ENCODE data around the gene VPS26C. TPM values are rescaled to one million over a fixed set of nuclear protein-coding genes. Genes with fewer than 3 reads are reported as not detected.

The VPS26C gene
- total and polyA plus RNA-seq, 10 of the 15 experiments (the other 5 are each of a cell fraction or from before 2014, with no cell fraction given) = 32.5 to 65.1 (median 48.0) TPM

DNA sequence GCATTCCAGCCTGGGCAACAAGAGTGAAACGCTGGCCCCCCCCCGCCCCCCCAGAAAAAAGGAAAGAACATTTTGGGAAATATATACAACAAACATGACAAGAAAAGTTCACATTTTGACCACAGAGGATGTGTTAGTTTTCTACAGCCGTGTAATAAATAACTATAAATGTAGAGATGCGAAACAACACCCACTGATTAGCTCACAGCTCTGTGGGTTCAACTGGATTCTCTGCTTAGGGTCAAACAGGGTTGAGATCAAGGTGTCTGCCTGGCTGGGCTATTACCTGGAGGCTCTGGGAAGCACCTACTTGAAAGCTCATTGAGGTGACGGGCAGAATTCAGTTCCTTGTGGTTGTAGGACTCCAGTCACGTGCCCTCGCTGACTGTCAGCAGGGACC is 11.1 kb upstream of the VPS26C start (continued):
- TF ChIP-seq, protein P1, sequence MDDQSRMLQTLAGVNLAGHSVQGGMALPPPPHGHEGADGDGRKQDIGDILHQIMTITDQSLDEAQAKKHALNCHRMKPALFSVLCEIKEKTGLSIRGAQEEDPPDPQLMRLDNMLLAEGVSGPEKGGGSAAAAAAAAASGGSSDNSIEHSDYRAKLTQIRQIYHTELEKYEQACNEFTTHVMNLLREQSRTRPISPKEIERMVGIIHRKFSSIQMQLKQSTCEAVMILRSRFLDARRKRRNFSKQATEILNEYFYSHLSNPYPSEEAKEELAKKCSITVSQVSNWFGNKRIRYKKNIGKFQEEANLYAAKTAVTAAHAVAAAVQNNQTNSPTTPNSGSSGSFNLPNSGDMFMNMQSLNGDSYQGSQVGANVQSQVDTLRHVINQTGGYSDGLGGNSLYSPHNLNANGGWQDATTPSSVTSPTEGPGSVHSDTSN (IDR thresholded peaks at IDR 0.05; ENCODE audit: insufficient replicate concordance, low read depth, low read length) = no peak
- TF ChIP-seq SMAD5 (IDR thresholded peaks at IDR 0.05; ENCODE audit: low read depth) = no peak

DNA sequence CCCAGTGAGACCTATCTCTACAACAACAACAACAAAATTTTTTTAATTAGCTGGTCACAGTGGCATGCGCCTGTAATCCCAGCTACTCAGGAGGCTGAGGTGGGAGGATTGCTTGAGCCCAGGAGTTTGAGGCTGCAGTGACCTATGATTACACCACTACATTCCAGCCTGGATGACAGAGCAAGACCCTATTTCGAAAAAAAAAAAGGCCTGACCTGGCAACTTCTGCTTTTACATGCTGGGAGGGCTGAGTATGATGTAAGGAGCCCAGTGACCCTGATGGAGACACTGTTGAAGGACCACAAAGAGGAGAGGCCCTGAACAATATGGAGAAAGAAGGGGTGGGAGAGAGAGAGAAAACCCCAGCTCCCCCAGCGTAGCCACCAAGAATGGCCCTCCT is 9.2 kb upstream of the VPS26C start:
- intact Hi-C loops (cut with micrococcal nuclease; ENCODE audit: unreplicated experiment) (no loop called here), in situ Hi-C loops (cut with MboI) (no loop called here)
- Histone ChIP-seq H3K4me1 (ENCODE audit: control insufficient read depth, insufficient read depth, low read length) (no peaks in the 10 kb centered on the region; the same call in 1 of the 2 replicates), H4K20me1 (ENCODE audit: control insufficient read depth, insufficient read depth) (no peaks in the 10 kb centered on the region), H3K36me3 (ENCODE audit: control insufficient read depth in 2 of 2, insufficient read depth in 2 of 2, low read length in 1 of 2) (no peaks in the 10 kb centered on the region), H3K27me3 (replicated peaks in 1 of 2; ENCODE audit: control insufficient read depth in 2 of 2, insufficient read depth in 2 of 2, low read length in 1 of 2) (no peaks in the 10 kb centered on the region), H3K9me3 (replicated peaks; ENCODE audit: control insufficient read depth, insufficient read depth, low read length) (no peaks in the 10 kb centered on the region; the same call in 2 of the 3 replicates), H3K4me3 (no peak overlapping the region), H3K27ac (ENCODE audit: control insufficient read depth, insufficient read depth) (no peak overlapping the region), H3K9ac (ENCODE audit: control insufficient read depth, insufficient read depth, low read length) (no peak overlapping the region), H2AFZ (ENCODE audit: control insufficient read depth, low read depth, low read length) (no peak overlapping the region), H3K79me2 (ENCODE audit: control insufficient read depth, insufficient read depth, low read length) (no peaks in the 10 kb centered on the region), H3K4me2 (ENCODE audit: control insufficient read depth, insufficient read depth) (no peak overlapping the region)
- ATAC-seq = no peak
- ChIA-PET RAD21 (ENCODE audit: unreplicated experiment) (no interaction called here), SMC1A (ENCODE audit: uncharacterized antibody, unreplicated experiment) (no interaction called here), CTCF (no interaction called here), POLR2A (no interaction called here)
- no peak for DNase-seq (ENCODE audit: low read depth, low spot score)
- no TSS peak for BruUV-seq (replicated peaks)
- FAIRE-seq = no peak
- WGBS (ENCODE audit: insufficient coverage, insufficient replicate concordance, low lambda C conversion rate, missing lambda C conversion rate) = 42% methylated on average over 3 of the region's 3 CpGs
- TF ChIP-seq KAT2A (conservative IDR thresholded peaks at IDR 0.05; ENCODE audit: control insufficient read depth, low read depth, low read length) (no peak), NFIC (IDR thresholded peaks at IDR 0.05; ENCODE audit: low read depth, low read length) (no peak), CBFB (IDR thresholded peaks at IDR 0.05; ENCODE audit: low read depth) (no peak), POLR2AphosphoS2 (IDR thresholded peaks at IDR 0.05; ENCODE audit: low read depth, low read length) (no peak), POLR2A (IDR thresholded peaks at IDR 0.05; ENCODE audit: low read depth, low read length) (no peak), EZH2 (IDR thresholded peaks at IDR 0.05; ENCODE audit: borderline replicate concordance, control insufficient read depth, low read depth, low read length) (no peak), SRF (IDR thresholded peaks at IDR 0.05; ENCODE audit: low read depth in 2 of 2, low read length in 2 of 2) (no peak), FOXM1 (IDR thresholded peaks at IDR 0.05; ENCODE audit: low read depth, low read length) (no peak), NFYB (IDR thresholded peaks at IDR 0.05; ENCODE audit: insufficient read depth, low read depth, low read length) (no peak), SUZ12 (IDR thresholded peaks at IDR 0.05; ENCODE audit: unreplicated experiment) (no peak), MYB (IDR thresholded peaks at IDR 0.05; ENCODE audit: borderline replicate concordance, low read depth, low read length) (no peak), LARP7 (IDR thresholded peaks at IDR 0.05) (no peak), PAX5 (IDR thresholded peaks at IDR 0.05; ENCODE audit: borderline replicate concordance, low read depth, low read length) (no peak), SPI1 (IDR thresholded peaks at IDR 0.05; ENCODE audit: borderline replicate concordance, insufficient read depth, low read depth, low read length) (no peak), NFXL1 (IDR thresholded peaks at IDR 0.05; ENCODE audit: borderline replicate concordance) (no peak), RELA (IDR thresholded peaks at IDR 0.05; ENCODE audit: borderline replicate concordance, partially characterized antibody) (no peak)
- TF ChIP-seq, protein P2, sequence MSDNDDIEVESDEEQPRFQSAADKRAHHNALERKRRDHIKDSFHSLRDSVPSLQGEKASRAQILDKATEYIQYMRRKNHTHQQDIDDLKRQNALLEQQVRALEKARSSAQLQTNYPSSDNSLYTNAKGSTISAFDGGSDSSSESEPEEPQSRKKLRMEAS (IDR thresholded peaks at IDR 0.05; ENCODE audit: low read depth, low read length) = no peak
- TF ChIP-seq, protein P3, sequence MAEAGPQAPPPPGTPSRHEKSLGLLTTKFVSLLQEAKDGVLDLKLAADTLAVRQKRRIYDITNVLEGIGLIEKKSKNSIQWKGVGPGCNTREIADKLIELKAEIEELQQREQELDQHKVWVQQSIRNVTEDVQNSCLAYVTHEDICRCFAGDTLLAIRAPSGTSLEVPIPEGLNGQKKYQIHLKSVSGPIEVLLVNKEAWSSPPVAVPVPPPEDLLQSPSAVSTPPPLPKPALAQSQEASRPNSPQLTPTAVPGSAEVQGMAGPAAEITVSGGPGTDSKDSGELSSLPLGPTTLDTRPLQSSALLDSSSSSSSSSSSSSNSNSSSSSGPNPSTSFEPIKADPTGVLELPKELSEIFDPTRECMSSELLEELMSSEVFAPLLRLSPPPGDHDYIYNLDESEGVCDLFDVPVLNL (IDR thresholded peaks at IDR 0.05; ENCODE audit: low read depth, low read length) = no peak
